ENCODE results near the gene FBXO3. TPM values are rescaled to one million over a fixed set of nuclear protein-coding genes. Genes with fewer than 3 reads are reported as not detected.
"Not testable (repeated sequence)": the region's sequence is repeated elsewhere in the genome, so short reads cannot be mapped to it uniquely, and the experiment has no call there.

Gene FBXO3
- 10 to 100 TPM; 31.2 to 45.8 (median 33.4) TPM for total RNA-seq

- peaks cover 27 to 32% of the 10 kb centered on the region in 2 donors for H3K4me1 ChIP-seq
- DNase-seq (peak; percentile 60 to 72), ATAC-seq (peak; percentile 84 to 88)
- H3K9me3 ChIP-seq = no peaks in the 10 kb centered on the region
- H3K27ac ChIP-seq = peak within 1 kb of the TSS; percentile 93 to 96 (median 93)
- TF ChIP-seq CTCF (IDR thresholded peaks at IDR 0.05 in 4 of 5, conservative IDR thresholded peaks at IDR 0.05 in 1 of 5) = no peak
- peak; percentile 53 to 54 for TF ChIP-seq POLR2A (IDR thresholded peaks at IDR 0.05)
- H3K27me3 ChIP-seq = no peaks in the 10 kb centered on the region
- H3K36me3 ChIP-seq = no peaks in the 10 kb centered on the region
- intact Hi-C loops (cut with DNase I; ENCODE audit: low total_unique reads) (loop anchor here (1.0 to 10.0 kb wide), 4 partner anchors 21 to 1143 kb away; partner anchors contain the start of genes APIP, CAPRIN1, NAT10 and PDHX), in situ Hi-C loops (cut with MboI; ENCODE audit: low sequenced_read_pairs in 4 of 4) (loop anchor here in 2 of 4 donors (25.0 kb wide), 1 partner anchor 612 kb away; the partner anchor contains the start of gene CSTF3 (in 2 of the 2))
- peak within 1 kb of the TSS; percentile 91 to 98 (median 96) for H3K4me3 ChIP-seq
These were observed at the start of gene FBXO3 for GRCh38 chr11:33773987-33774735. TSS of gene FBXO3 (minus strand) at chr11:33774520. CDS start at chr11:33774497, 23 bp downstream.

- peaks cover 3 to 16% (median 12%) of the 10 kb centered on the region in 3 donors for H3K27me3 ChIP-seq
- H3K9me3 ChIP-seq; DNase-seq; H3K4me3 ChIP-seq; H3K27ac ChIP-seq; H3K36me3 ChIP-seq; H3K4me1 ChIP-seq; ATAC-seq; in situ Hi-C loops (cut with MboI; ENCODE audit: low sequenced_read_pairs in 4 of 4): not testable (repeated sequence)
- intact Hi-C loops (cut with DNase I; ENCODE audit: low total_unique reads) = loop anchor here (10.0 kb wide), 1 partner anchor 278 kb away; no protein-coding TSS in a partner anchor
These were observed 48.7 kb upstream of the FBXO3 start for GRCh38 chr11:33822981-33823380.

GRCh38 chr11:33819278-33820035, 45.1 kb upstream of the FBXO3 start:
- Histone ChIP-seq H3K27me3 (peaks cover 0 to 13% (median 5%) of the 10 kb centered on the region in 3 donors), H3K27ac (no peak overlapping the region), H3K4me1 (no peaks in the 10 kb centered on the region), H3K4me3 (no peak overlapping the region), H3K36me3 (no peaks in the 10 kb centered on the region), H3K9me3 (no peaks in the 10 kb centered on the region)
- intact Hi-C loops (cut with DNase I; ENCODE audit: low total_unique reads) = loop anchor here (10.0 kb wide), 1 partner anchor 275 kb away; no protein-coding TSS in a partner anchor
- in situ Hi-C loops (cut with MboI; ENCODE audit: low sequenced_read_pairs in 4 of 4) = no loop called here
- DNase-seq (no peak), ATAC-seq (no peak)
- TF ChIP-seq POLR2A (IDR thresholded peaks at IDR 0.05) (no peak), CTCF (IDR thresholded peaks at IDR 0.05 in 4 of 5, conservative IDR thresholded peaks at IDR 0.05 in 1 of 5) (no peak)

GRCh38 chr11:33808228-33808828, 34.0 kb upstream of the FBXO3 start:
- Histone ChIP-seq H3K4me3 (no peak overlapping the region), H3K36me3 (no peaks in the 10 kb centered on the region), H3K9me3 (no peaks in the 10 kb centered on the region), H3K27ac (no peak overlapping the region), H3K4me1 (no peaks in the 10 kb centered on the region), H3K27me3 (peaks cover 0 to under 1% (median 0%) of the 10 kb centered on the region in 3 donors)
- intact Hi-C loops (cut with DNase I; ENCODE audit: low total_unique reads) (loop anchor here (1.0 kb wide), 1 partner anchor 21 kb away; no protein-coding TSS in a partner anchor), in situ Hi-C loops (cut with MboI; ENCODE audit: low sequenced_read_pairs in 4 of 4) (no loop called here)
- TF ChIP-seq CTCF (IDR thresholded peaks at IDR 0.05 in 4 of 5, conservative IDR thresholded peaks at IDR 0.05 in 1 of 5) (peak; percentile 70 to 92 (median 87)), POLR2A (IDR thresholded peaks at IDR 0.05) (no peak)
- peak; percentile 53 to 68 for DNase-seq
- peak; percentile 92 to 93 for ATAC-seq
